Fibroblast of lung (primary cell): ENCODE results near the gene APBA1. TPM values are rescaled to one million over a fixed set of nuclear protein-coding genes. Genes with fewer than 3 reads are reported as not detected.

ENCODE experiments used
- DNase-seq, 2 donors: peaks; one replicate each; pipeline versions ENCODE4 v3.0.0 to v3.0.0-alpha.2; 2010; ENCODE audit warnings: low read depth in 2 of 2
- H2AFZ ChIP-seq: 2 replicates; pipeline ENCODE4 v1.5.1; 2012; ENCODE audit warnings: low read length, control low read depth, inconsistent platforms
- H3K27ac ChIP-seq: 2 replicates; pipeline ENCODE4 v1.5.1; 2011; ENCODE audit warnings: low read length, control low read depth; ENCODE audit not compliant: insufficient read depth
- H3K27me3 ChIP-seq: 2 replicates; pipeline ENCODE4 v1.5.1; 2011; ENCODE audit warnings: mild to moderate bottlenecking, low read length; ENCODE audit not compliant: control insufficient read depth, insufficient read depth
- H3K36me3 ChIP-seq: 2 replicates; pipeline ENCODE4 v1.5.1; 2011; ENCODE audit warnings: low read length; ENCODE audit not compliant: control insufficient read depth, insufficient read depth
- H3K4me1 ChIP-seq: 2 replicates; pipeline ENCODE4 v1.5.1; 2011; ENCODE audit warnings: low read length; ENCODE audit not compliant: control insufficient read depth, insufficient read depth; ENCODE audit errors: extremely low read depth
- H3K4me2 ChIP-seq: 2 replicates; pipeline ENCODE4 v1.5.1; 2011; ENCODE audit warnings: low read length, control low read depth; ENCODE audit not compliant: insufficient read depth; ENCODE audit errors: extremely low read depth
- H3K4me3 ChIP-seq, 4 experiments: fragments of 200-600 bp in 1 of 4; sonication (generic) in 1 of 4; replicated peaks in 1 of 4; 2 replicates each; pipeline ENCODE4 v1.5.1; 2011 to 2016; ENCODE audit warnings: low read length in 4 of 4, low read depth in 3 of 4, mild to moderate bottlenecking in 3 of 4, control low read depth in 2 of 4, inconsistent platforms in 1 of 4, mixed read lengths in 1 of 4; ENCODE audit not compliant: insufficient read depth in 1 of 4; ENCODE audit errors: control extremely low read depth in 1 of 4
- H3K79me2 ChIP-seq: 2 replicates; pipeline ENCODE4 v1.5.1; 2012; ENCODE audit warnings: mild to moderate bottlenecking, low read length, inconsistent platforms; ENCODE audit not compliant: control insufficient read depth, insufficient read depth
- H3K9ac ChIP-seq: 2 replicates; pipeline ENCODE4 v1.5.1; 2011; ENCODE audit warnings: mild to moderate bottlenecking, low read length, control low read depth; ENCODE audit not compliant: insufficient read depth
- H3K9me3 ChIP-seq: 2 replicates; pipeline ENCODE4 v1.5.1; 2012; ENCODE audit warnings: low read depth, low read length; ENCODE audit not compliant: control insufficient read depth, insufficient read depth
- H4K20me1 ChIP-seq: 2 replicates; pipeline ENCODE4 v1.5.1; 2011; ENCODE audit warnings: low read length; ENCODE audit not compliant: control insufficient read depth, insufficient read depth; ENCODE audit errors: extremely low read depth
- CTCF ChIP-seq, 2 donors: IDR thresholded peaks in 1 of 2; conservative IDR thresholded peaks in 1 of 2; 1 replicate in 1 of 2; 2 replicates in 1 of 2; pipeline ENCODE4 v1.5.1; 2011 to 2012; ENCODE audit warnings: low read length in 2 of 2, control low read depth in 1 of 2, inconsistent platforms in 1 of 2, low read depth in 1 of 2, mild to moderate bottlenecking in 1 of 2
- EZH2 ChIP-seq: IDR thresholded peaks from 2 replicates; pipeline ENCODE4 v1.5.1; 2012; ENCODE audit warnings: low read length, control low read depth, mild to moderate bottlenecking; ENCODE audit errors: missing control alignments
- polyA plus RNA-seq, 2 donors: library from polyadenylated mRNA; depleted of rRNA in 1 of 2; stranded (reverse) in 1 of 2; unstranded in 1 of 2; fragments of >200 nt; gene quantifications; 2 replicates each; pipeline ENCODE4 v1.2.1, GENCODE V29; 2011 to 2012; ENCODE audit warnings: missing spikeins in 1 of 2
- total RNA-seq: library from RNA; depleted of rRNA; stranded (reverse); fragments of >200 nt; gene quantifications from 2 replicates; pipeline ENCODE4 v1.2.1, GENCODE V29; 2014

Gene APBA1
- total and polyA plus RNA-seq, 2 donors (not counting 1 experiment from before 2014, with no cell fraction given): 5.0 to 8.8 TPM

- Histone ChIP-seq H3K4me1 (no peaks in the 10 kb centered on the region), H3K27ac (no peak overlapping the region), H3K9ac (no peak overlapping the region), H3K9me3 (no peaks in the 10 kb centered on the region), H3K4me2 (no peak overlapping the region), H3K4me3 (no peak overlapping the region), H3K79me2 (no peaks in the 10 kb centered on the region), H2AFZ (no peak overlapping the region), H3K27me3 (no peaks in the 10 kb centered on the region), H4K20me1 (no peaks in the 10 kb centered on the region), H3K36me3 (no peaks in the 10 kb centered on the region)
- no peak for TF ChIP-seq EZH2
- TF ChIP-seq CTCF (conservative IDR thresholded peaks at IDR 0.05 in 1 of 2, IDR thresholded peaks at IDR 0.05 in 1 of 2; ENCODE audit: low read depth in 1 of 2, low read length in 2 of 2): no peak
- DNase-seq: no peak
Measured at GRCh38 chr9:69400470-69400869, 271.7 kb downstream of the APBA1 start.

- no peak for TF ChIP-seq EZH2
- no peak for TF ChIP-seq CTCF (conservative IDR thresholded peaks at IDR 0.05 in 1 of 2, IDR thresholded peaks at IDR 0.05 in 1 of 2; ENCODE audit: low read depth in 1 of 2, low read length in 2 of 2)
- no peak overlapping the region for H3K9ac ChIP-seq
- no peaks in the 10 kb centered on the region for H3K9me3 ChIP-seq
- no peak overlapping the region for H3K4me3 ChIP-seq
- peak in 1 of 2 donors; percentile 43 for DNase-seq
- no peak overlapping the region for H3K4me2 ChIP-seq
- no peak overlapping the region for H3K27ac ChIP-seq
- no peaks in the 10 kb centered on the region for H3K4me1 ChIP-seq
- no peaks in the 10 kb centered on the region for H3K36me3 ChIP-seq
- no peaks in the 10 kb centered on the region for H4K20me1 ChIP-seq
- no peaks in the 10 kb centered on the region for H3K27me3 ChIP-seq
- no peaks in the 10 kb centered on the region for H3K79me2 ChIP-seq
- no peak overlapping the region for H2AFZ ChIP-seq
Measured at GRCh38 chr9:69397384-69398214, 274.6 kb downstream of the APBA1 start.

GRCh38 chr9:69396759-69397158, 275.4 kb downstream of the APBA1 start:
- no peak overlapping the region for H2AFZ ChIP-seq
- no peak overlapping the region for H3K4me2 ChIP-seq
- no peaks in the 10 kb centered on the region for H3K27me3 ChIP-seq
- TF ChIP-seq CTCF (conservative IDR thresholded peaks at IDR 0.05 in 1 of 2, IDR thresholded peaks at IDR 0.05 in 1 of 2; ENCODE audit: low read depth in 1 of 2, low read length in 2 of 2) (no peak), EZH2 (no peak)
- DNase-seq: no peak
- H3K27ac ChIP-seq: no peak overlapping the region
- no peaks in the 10 kb centered on the region for H3K9me3 ChIP-seq
- H3K79me2 ChIP-seq: no peaks in the 10 kb centered on the region
- H4K20me1 ChIP-seq: no peaks in the 10 kb centered on the region
- no peaks in the 10 kb centered on the region for H3K36me3 ChIP-seq
- H3K4me1 ChIP-seq: no peaks in the 10 kb centered on the region
- H3K4me3 ChIP-seq: no peak overlapping the region
- no peak overlapping the region for H3K9ac ChIP-seq
